Activated naive CD8-positive, alpha-beta T cell treated with anti-CD3 and anti-CD28 coated beads, Interleukin-2, amount 10 ng/mL, durations not matched to agents 7 days and 5 days (primary cell): ENCODE data around the gene COL9A1. TPM values are rescaled to one million over a fixed set of nuclear protein-coding genes. Genes with fewer than 3 reads are reported as not detected.
"Not testable (repeated sequence)": the region's sequence is repeated elsewhere in the genome, so short reads cannot be mapped to it uniquely, and the experiment has no call there.

Source experiments
- ATAC-seq: fragments of 150-1000 bp; cut with Tn5 transposase; one replicate; pipeline ENCODE4 v1.10.0; 2021; ENCODE audit warnings: low read depth, moderate library complexity
- POLR2A ChIA-PET: fragments of 350-600 bp; sonication (Branson Sonifier 250); formaldehyde crosslinking; loops from one replicate; lab custom pipeline; 2021; ENCODE audit warnings: antibody characterized with exemption; lab: Charles Lee
- DNase-seq: peaks from one replicate; pipeline ENCODE4 v3.0.0; 2021
- H3K27ac Mint-ChIP-seq: one replicate; pipeline ENCODE4 v1.8.0; 2022; ENCODE audit warnings: mild to moderate bottlenecking, mixed read lengths
- H3K27me3 Mint-ChIP-seq: one replicate; pipeline ENCODE4 v1.8.0; 2022; ENCODE audit warnings: mild to moderate bottlenecking, moderate library complexity, mixed read lengths
- H3K36me3 Mint-ChIP-seq: one replicate; pipeline ENCODE4 v1.8.0; 2021; ENCODE audit warnings: mild to moderate bottlenecking, mixed read lengths
- H3K4me1 Mint-ChIP-seq: one replicate; pipeline ENCODE4 v1.8.0; 2021; ENCODE audit warnings: mixed read lengths
- H3K4me3 Mint-ChIP-seq: one replicate; pipeline ENCODE4 v1.8.0; 2022; ENCODE audit warnings: mild to moderate bottlenecking, moderate library complexity, mixed read lengths
- H3K9me3 Mint-ChIP-seq: one replicate; pipeline ENCODE4 v1.8.0; 2021; ENCODE audit warnings: mixed read lengths
- total RNA-seq, 2 experiments: library from RNA; stranded (reverse); gene quantifications; one replicate each; pipeline ENCODE4 v1.2.3, GENCODE V29; 2021

The COL9A1 gene
- total RNA-seq, 2 experiments from 2014 or later = not detected

DNA sequence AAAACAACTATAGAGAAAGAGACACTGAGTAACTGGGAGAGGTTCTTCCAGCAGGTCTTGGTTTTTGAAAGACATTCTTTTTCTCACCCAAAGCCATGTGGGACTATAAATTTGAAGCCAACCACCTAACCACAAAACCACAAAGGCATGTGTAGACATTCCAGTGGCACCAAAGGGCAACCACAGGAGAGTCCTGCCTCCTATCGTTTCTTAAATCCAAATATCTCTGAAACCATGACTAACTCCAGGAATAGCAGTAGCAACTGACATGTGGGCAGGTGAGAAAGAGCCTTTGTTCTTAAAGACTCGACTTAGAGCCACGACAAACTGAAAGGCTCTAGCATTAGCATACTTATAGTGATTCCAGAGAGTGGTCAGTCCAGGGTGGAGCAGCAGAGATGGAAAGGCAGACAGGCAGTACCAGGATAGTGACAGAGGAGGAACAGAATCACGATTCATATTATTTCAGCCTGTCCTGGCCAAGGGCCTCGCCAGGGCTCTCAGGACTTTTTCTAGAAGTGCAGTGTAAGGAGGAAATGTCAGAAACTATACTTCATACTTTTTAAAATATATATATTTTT lies 9.4 kb upstream of the COL9A1 start:
- DNase-seq (no peak), ATAC-seq (no peak)
- H3K9me3 Mint-ChIP-seq = no peaks in the 10 kb centered on the region
- H3K36me3 Mint-ChIP-seq = no peaks in the 10 kb centered on the region
- no peak overlapping the region for H3K4me3 Mint-ChIP-seq
- H3K4me1 Mint-ChIP-seq = peaks cover 1% of the 10 kb centered on the region
- POLR2A ChIA-PET = no interaction called here
- peaks cover 10% of the 10 kb centered on the region for H3K27me3 Mint-ChIP-seq
- H3K27ac Mint-ChIP-seq = no peak overlapping the region

DNA sequence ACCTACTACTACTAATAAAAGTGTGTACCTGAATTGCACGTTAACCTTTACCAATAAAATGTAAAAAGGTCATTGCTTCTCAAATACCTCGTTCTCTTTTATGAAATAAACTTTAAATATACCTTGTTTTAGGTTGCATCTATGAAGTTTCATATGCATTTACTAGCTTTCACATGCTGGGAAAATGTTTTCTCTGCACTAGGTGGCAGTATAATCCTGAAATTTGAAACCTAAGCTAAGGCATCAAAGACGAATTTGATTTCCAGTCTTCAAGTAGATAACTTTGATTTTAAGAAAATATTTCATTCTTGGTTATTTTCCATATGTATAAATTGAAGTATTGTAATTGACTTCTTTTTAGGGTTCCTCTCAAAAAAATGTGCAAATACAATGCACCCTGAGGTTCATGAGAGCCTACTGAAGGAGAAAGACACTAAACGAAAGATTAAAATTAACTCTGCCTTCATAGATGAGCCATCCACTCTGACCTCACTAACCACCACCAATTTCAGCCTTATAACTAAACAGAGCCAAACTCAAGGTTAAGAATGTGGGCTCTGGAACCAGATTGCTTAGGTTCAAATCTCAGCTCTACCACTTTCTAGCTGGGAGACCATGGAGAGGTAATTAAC lies 7.3 kb upstream of the COL9A1 start:
- ATAC-seq (no peak), DNase-seq (no peak)
- Mint-ChIP-seq H3K4me3 (no peak overlapping the region), H3K36me3 (no peaks in the 10 kb centered on the region), H3K27me3 (peaks cover 5% of the 10 kb centered on the region), H3K27ac (no peak overlapping the region), H3K9me3 (no peaks in the 10 kb centered on the region), H3K4me1 (peaks cover 1% of the 10 kb centered on the region)
- POLR2A ChIA-PET = no interaction called here

DNA sequence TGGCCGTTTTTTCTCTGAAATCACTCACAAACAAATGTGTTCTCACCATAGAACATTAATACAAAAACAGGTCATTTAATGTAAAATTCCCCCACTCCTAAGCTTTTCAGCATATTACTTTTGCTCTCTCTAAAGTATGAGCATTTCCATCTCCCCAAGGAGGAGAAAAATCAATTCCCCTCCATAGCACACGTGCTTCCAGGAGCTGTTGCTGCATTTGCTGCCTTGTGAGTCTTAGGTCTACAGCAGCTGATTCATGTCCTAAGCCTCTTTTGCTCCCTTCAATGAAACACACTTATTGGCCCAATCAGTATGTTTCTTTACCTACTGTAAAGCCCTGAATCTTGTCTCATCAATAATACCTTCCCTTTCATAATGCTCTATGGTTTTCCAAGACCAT lies 6.4 kb upstream of the COL9A1 start:
- Mint-ChIP-seq H3K27me3 (peaks cover 2% of the 10 kb centered on the region), H3K4me1 (peaks cover 1% of the 10 kb centered on the region), H3K36me3 (no peaks in the 10 kb centered on the region), H3K9me3 (no peaks in the 10 kb centered on the region), H3K27ac (no peak overlapping the region), H3K4me3 (no peak overlapping the region)
- ATAC-seq = no peak
- POLR2A ChIA-PET = no interaction called here
- DNase-seq = no peak

DNA sequence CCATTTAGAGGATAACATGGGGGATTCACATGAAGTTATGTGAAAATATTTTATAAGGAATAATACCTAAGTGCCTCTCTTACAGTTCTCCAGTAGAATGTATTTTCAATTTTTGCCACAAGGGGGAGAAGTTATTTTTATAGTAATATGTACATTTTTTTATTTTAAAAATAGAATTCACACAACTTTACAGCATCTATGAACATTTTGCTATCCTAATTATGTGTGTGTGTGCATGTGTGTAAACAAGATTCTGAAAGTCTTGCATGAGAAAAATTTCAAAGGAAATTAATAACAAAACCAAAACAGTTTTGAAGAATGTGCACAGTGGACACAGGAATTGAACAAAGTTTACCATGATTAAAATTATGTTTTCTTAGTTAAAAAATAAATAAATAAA lies 5.3 kb upstream of the COL9A1 start:
- H3K36me3 Mint-ChIP-seq, H3K9me3 Mint-ChIP-seq, POLR2A ChIA-PET, H3K4me1 Mint-ChIP-seq, H3K27ac Mint-ChIP-seq, DNase-seq, H3K27me3 Mint-ChIP-seq, H3K4me3 Mint-ChIP-seq, ATAC-seq: not testable (repeated sequence)

DNA sequence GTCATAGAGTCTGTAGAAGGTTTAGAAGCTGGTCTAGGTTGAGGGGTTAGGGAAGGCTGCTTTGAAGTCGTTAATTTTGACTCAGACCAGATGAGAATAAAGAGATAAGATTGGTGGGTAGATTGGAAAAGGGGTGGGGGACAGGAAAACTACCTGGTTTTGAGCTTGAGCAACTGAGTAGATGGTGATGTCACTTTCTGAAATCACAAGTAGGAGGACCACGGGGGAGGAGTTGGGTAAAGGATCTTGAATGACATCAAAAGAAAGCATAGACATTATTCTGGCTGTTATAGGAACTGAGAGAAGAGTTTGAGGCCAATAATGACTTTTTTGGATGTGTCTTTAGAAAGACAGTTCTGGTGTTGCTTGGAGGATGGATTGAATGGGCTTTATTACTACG lies 4.1 kb upstream of the COL9A1 start:
- Mint-ChIP-seq H3K36me3 (no peaks in the 10 kb centered on the region), H3K4me3 (no peak overlapping the region), H3K4me1 (peaks cover 1% of the 10 kb centered on the region), H3K27ac (no peak overlapping the region), H3K9me3 (no peaks in the 10 kb centered on the region), H3K27me3 (peaks cover 2% of the 10 kb centered on the region)
- DNase-seq (no peak), ATAC-seq (no peak)
- POLR2A ChIA-PET = no interaction called here

DNA sequence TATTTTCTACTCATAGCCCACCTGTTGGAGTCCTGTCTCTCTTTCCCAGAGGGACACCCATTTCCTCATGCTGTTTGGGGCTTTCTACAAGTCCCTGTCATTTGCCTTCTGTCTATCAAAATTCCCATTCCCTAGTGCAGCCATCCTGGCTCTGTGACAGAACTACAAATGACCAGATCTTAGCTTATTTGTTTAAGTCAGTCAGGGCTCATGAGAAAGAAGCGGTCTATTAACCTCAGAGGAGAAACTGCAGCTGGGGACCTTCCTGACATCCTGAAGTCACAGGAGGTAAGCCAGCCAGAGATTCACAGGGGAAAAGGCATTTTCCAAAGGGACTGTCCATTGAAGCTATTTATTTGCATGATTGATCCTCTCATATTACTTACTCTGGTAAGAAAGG lies 1.7 kb upstream of the COL9A1 start:
- POLR2A ChIA-PET = no interaction called here
- no peaks in the 10 kb centered on the region for H3K27me3 Mint-ChIP-seq

DNA sequence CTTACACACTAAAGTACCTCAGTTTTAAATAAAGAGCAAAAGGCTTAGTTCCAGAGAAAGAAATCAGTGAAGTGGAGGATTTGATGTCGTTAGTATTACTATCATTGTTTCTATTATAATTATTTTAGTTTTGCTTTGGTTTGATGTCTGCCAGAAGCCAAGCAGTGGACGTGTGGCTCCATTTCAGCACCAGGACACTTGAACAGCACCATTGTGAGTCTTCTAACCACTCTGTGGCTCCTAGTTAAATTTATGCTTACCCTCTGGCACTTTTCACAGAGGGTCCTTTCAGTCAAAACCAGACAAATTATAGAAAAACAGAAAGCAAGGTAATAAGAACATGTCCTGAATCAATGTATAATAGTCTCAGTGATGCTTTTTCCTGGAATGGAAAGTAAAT lies 3.4 kb downstream of the COL9A1 start:
- Mint-ChIP-seq H3K4me3 (no peak overlapping the region), H3K27ac (no peak overlapping the region), H3K27me3 (peaks cover 5% of the 10 kb centered on the region), H3K9me3 (no peaks in the 10 kb centered on the region), H3K36me3 (no peaks in the 10 kb centered on the region), H3K4me1 (no peaks in the 10 kb centered on the region)
- POLR2A ChIA-PET = no interaction called here
- DNase-seq (no peak), ATAC-seq (no peak)

More for the DNA sequence above, 1.7 kb upstream of the COL9A1 start:
- Mint-ChIP-seq H3K9me3 (no peaks in the 10 kb centered on the region), H3K36me3 (no peaks in the 10 kb centered on the region), H3K27ac (no peak overlapping the region), H3K4me3 (no peak overlapping the region), H3K4me1 (no peaks in the 10 kb centered on the region)
- ATAC-seq (no peak), DNase-seq (no peak)

DNA sequence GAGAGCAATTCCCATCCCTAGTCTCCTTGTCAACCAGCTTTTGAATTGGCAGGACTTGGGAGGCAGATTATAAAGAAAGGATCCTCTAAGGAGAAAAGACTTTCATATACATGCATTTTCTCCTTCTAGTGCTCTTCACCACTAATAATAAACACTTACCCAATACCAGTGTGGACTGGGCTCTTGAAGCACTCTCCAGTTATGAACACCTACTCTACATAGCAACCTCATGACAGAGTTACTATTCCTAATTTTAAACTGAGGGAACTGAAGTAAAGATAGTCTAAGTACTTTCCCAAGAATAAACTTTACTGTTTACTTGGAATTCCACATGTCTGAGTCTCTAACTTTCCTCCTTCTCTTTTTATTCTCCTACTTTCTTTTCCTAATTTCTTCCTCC lies 4.8 kb downstream of the COL9A1 start:
- no peaks in the 10 kb centered on the region for H3K36me3 Mint-ChIP-seq
- no peak overlapping the region for H3K4me3 Mint-ChIP-seq
- H3K4me1 Mint-ChIP-seq = no peaks in the 10 kb centered on the region
- no peaks in the 10 kb centered on the region for H3K9me3 Mint-ChIP-seq
- H3K27me3 Mint-ChIP-seq = peaks cover 6% of the 10 kb centered on the region
- no peak for DNase-seq
- no peak overlapping the region for H3K27ac Mint-ChIP-seq
- ATAC-seq = no peak
- POLR2A ChIA-PET = no interaction called here

DNA sequence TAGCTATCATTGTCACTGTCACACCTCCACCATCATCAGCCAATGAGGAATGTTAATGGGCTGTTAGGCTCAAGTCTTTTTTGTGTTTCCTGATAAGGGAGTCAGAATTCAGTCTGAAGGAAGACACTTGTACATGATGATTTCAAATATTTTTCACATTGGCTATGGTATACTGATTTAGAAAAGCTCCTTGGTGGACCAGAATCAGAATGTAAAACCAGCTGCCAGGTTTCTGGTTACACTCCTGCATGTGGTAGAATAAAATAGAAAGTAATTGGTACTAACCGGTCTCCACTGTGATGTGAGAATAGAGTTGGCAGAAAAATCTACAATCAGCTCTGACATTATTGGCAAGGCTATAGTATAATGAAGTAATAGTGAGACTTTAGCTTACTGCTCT lies 10.7 kb downstream of the COL9A1 start:
- peaks cover 12% of the 10 kb centered on the region for H3K27me3 Mint-ChIP-seq
- ATAC-seq = no peak
- no peaks in the 10 kb centered on the region for H3K9me3 Mint-ChIP-seq

DNA sequence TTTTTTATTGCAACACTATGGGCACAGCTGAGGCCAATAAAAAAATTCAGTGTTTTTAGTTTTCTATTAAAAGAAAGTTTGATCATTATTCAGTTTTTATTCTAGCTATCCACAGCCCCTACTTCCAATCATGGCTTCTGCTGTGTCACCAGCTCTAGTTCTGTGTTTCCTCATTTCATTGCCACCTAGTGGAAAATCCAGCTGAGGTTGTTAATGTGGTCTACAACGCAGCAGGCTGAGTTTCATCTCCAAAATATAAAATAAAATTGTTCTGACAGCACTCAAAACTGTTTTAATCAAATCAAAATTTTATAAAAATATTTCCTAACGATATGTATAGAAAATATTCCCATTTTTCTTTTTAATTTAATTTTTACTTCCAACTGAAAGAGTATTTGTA lies 13.6 kb downstream of the COL9A1 start:
- DNase-seq = no peak
- H3K36me3 Mint-ChIP-seq = no peaks in the 10 kb centered on the region
- no peak overlapping the region for H3K27ac Mint-ChIP-seq
- H3K27me3 Mint-ChIP-seq = peaks cover 18% of the 10 kb centered on the region
- no peak overlapping the region for H3K4me3 Mint-ChIP-seq
- ATAC-seq = no peak
- no peaks in the 10 kb centered on the region for H3K9me3 Mint-ChIP-seq
- H3K4me1 Mint-ChIP-seq = no peaks in the 10 kb centered on the region
- POLR2A ChIA-PET = no interaction called here

More for the DNA sequence above, 10.7 kb downstream of the COL9A1 start:
- Mint-ChIP-seq H3K27ac (no peak overlapping the region), H3K4me3 (no peak overlapping the region), H3K4me1 (no peaks in the 10 kb centered on the region), H3K36me3 (no peaks in the 10 kb centered on the region)
- POLR2A ChIA-PET = no interaction called here
- no peak for DNase-seq

DNA sequence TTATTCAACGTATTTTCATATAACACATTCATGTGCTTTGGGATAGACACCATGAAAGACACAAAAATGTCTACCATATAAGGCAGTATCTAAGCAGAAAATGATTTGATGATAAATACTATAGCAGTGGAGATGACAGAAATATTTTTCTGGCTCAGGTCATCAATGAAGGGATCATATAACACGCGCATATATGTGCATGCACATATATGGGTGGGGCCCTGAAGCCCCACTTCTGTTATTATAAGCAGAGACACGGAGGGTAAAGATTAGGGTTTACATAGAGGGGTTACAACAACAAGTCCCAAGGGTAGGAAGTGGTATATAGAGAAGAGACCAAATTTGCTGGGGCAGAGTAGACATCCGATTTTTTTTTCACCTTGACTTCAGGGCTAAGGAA lies 16.0 kb downstream of the COL9A1 start:
- DNase-seq = no peak
- Mint-ChIP-seq H3K9me3 (no peaks in the 10 kb centered on the region), H3K36me3 (no peaks in the 10 kb centered on the region), H3K27ac (no peak overlapping the region), H3K27me3 (peaks cover 31% of the 10 kb centered on the region), H3K4me3 (no peak overlapping the region), H3K4me1 (no peaks in the 10 kb centered on the region)
- no peak for ATAC-seq
- POLR2A ChIA-PET = no interaction called here

DNA sequence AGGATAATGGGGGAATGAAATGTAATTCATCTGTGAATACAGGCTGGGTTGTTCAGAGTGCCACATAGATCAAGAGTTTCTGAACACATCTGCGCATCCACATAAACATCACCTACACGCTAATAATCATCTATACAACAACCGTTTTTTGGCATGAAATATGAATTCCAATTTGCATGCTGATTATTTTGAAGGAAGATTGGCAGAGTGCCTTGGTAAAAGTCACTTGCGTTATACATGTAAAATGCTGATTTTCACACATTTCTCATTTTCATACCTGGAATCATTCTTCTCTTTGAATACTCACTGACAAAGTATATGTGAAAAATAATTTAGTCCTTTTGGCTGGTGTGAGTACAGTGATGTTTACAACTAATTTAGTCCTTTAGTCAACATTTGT lies 17.7 kb downstream of the COL9A1 start:
- Mint-ChIP-seq H3K9me3 (no peaks in the 10 kb centered on the region), H3K27ac (no peak overlapping the region), H3K4me3 (no peak overlapping the region), H3K4me1 (no peaks in the 10 kb centered on the region), H3K36me3 (no peaks in the 10 kb centered on the region), H3K27me3 (peaks cover 47% of the 10 kb centered on the region)
- POLR2A ChIA-PET = no interaction called here
- ATAC-seq = no peak
- no peak for DNase-seq

DNA sequence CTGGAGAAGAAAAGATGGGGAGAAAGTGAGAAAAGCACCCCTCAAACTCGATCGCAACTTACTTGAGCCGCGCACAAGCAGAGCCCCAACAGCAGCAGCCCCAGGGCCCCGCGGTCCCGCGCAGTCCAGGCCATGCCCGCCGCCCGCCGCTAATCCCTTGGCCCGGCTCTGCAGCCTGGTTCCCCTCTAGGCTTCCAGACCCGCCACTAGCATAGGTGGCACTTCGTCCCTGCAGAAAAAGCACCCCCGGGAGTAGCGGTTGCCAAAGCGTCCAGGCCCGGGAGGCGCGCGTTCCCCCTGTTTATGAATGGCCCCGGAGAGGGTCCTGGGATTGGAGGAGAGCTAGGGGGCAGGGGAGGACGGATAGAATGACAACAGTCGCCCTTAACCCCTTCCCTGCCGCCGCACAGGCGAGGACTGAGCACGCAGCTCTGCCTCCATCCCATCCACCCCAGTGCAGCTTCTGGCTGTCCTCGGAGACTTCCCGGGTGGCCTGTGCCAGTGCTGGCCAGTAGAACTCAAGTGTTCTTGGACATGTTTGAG lies 19.9 kb downstream of the COL9A1 start:
- no peak for ATAC-seq
- Mint-ChIP-seq H3K36me3 (no peaks in the 10 kb centered on the region), H3K4me3 (no peak overlapping the region), H3K27ac (no peak overlapping the region), H3K27me3 (peaks cover 51% of the 10 kb centered on the region), H3K9me3 (no peaks in the 10 kb centered on the region), H3K4me1 (no peaks in the 10 kb centered on the region)
- DNase-seq = no peak
- POLR2A ChIA-PET = no interaction called here

DNA sequence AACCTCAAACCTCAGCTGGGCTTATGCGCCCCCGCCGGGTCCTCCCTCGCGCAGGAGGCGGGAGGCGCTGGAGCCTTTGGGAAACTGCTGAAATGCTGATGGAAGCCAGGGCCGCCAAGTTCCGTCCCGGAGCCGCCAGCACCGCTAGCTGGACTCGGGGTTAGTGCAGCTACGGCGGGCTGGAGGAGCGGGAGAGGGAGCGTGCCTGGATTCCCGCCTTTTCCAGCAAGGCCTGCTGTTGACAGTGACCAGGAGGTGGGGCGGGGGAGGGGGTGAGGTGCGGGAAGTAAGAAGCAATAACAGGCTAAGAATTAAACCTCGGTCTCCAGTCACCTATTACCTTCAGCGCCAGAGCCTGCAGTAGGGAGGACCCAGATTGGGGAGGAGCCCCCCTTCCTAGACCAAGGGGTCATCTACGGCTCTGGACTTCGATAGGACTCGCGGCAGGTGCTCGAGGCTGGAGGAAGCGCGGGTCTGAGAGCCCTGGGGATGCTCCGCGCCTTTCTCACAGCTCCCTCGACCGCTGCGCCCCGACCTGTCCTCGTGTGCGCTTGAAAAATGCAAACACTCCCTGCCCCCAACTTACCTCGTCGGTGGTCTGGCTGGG lies 20.5 kb downstream of the COL9A1 start:
- no peaks in the 10 kb centered on the region for H3K9me3 Mint-ChIP-seq
- DNase-seq (no peak), ATAC-seq (no peak)
- no peak overlapping the region for H3K27ac Mint-ChIP-seq
- H3K27me3 Mint-ChIP-seq = peaks cover 56% of the 10 kb centered on the region
- no peaks in the 10 kb centered on the region for H3K4me1 Mint-ChIP-seq
- H3K36me3 Mint-ChIP-seq = no peaks in the 10 kb centered on the region
- no peak overlapping the region for H3K4me3 Mint-ChIP-seq
- POLR2A ChIA-PET = no interaction called here
